Endothelial cell of hepatic sinusoid (primary cell): Measurements from ENCODE around the gene CNOT11.
"Not testable (repeated sequence)": the region's sequence is repeated elsewhere in the genome, so short reads cannot be mapped to it uniquely, and the experiment has no call there.

ENCODE experiments used
- in situ Hi-C: cut with HindIII; loops from 2 replicates; pipeline ENCODE4 v1.10.0; 2017; ENCODE audit warnings: low sequenced_read_pairs

Gene CNOT11

DNA sequence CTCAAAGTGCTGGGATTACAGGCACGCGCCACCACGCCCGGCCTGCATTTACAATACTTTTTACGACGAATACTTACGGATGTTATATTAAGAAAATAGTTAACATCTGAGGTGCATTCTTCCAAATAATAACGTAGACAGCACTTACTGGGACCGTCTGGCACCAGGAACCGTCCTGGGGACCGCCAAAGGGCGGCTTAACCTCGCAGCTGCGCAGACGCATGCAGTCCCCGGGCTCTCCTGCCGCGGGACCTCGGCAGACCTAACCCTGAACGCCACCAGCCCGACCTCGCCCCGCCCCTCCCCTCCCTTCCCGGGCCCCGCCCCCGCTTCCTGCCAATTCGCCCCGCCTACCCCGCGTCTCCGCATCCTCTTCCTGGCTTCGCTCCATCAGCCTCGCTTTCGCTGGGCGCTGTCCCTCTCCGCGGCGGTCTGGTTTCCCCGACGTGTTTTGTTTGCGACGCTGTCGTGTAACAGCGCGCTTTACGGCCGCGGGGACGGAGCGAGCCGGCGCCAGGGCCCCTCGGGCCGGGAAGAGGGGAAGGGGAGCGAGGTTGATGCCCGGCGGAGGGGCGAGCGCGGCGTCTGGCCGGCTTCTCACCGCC, at the start of gene CNOT11:
Gene CNOT11 (plus strand): TSS at position 479 of the 605 bp plus-strand sequence. CDS start 79 bp downstream, at position 558.
- in situ Hi-C loops = no loop called here

DNA sequence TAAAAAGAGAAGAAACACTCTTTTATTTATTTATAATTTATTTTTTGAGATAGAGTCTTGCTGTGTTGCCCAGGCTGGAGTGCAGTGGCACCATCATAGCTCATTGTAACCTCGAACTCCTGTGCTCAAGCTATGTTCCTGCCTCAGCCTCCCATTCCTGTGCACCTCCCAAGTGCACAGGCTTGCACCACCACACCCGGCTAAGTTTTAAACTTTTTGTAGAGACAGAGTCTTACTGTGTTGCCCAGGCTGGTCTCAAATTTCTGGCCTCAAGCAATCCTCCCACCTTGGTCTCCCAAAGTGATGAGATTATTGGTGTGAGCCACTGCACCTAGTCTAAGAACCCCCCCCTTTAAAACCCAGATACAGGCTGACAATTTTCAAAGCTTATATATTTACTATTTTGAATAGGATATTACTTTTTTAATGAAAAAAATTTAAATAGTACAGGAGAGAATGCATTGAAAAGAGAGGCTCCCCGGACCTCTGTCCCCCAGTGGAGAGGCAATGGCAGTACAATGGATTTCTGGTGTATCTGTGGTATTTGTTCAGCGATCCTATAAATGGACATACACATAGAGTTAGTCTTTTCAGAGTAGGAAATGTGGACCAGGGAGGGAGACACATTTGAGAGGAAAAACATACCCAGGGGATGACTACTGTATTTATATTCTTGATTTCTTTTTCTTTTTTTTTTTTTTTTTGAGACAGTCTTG, 48.1 kb upstream of the CNOT11 start:
- in situ Hi-C loops = loop anchor here (5.0 kb wide), 1 partner anchor 177 kb away; no protein-coding TSS in a partner anchor

DNA sequence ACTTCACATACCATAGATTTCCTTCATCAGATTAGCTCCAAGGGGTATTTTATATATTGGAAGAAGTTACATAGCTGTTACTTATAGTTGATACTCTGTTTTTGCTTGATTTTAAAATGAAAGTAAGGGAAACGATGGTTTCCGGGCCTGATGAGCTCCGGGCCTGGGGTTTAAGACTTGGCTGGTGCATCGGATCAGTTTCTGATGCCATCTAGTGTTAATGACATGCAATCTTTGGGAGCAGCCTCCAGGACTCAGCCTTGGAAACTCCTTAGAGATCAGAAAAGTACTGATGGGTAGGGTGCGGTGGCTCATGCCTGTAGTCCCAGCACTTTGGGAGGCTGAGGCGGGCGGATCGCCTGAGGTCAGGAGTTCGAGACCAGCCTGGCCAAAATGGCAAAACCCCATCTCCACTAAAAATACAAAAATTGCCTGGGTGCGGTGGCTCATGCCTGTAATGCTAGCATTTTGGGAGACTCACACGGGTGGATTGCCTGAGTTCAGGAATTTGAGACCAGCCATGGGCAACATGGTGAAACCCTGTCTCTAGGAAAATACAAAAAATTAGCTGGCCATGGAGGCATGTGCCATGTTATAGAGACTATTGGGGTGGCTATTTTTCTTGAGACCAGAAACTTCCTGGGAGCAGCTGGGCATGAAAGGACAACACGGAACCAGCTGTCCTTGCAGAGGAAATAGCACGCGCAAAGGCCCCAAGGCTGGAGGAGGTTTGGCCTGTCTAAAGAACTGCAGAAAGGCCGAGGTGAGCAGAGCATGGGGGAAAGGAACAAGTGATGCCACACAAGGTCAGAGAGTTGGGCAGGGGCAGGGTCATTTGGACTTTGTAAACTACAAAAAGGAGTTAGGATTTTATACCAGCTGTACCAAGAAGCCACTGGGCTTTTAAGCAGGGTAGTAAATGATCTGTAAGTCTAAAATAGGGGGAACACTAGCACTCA, 46.9 kb upstream of the CNOT11 start:
- in situ Hi-C loops = no loop called here

DNA sequence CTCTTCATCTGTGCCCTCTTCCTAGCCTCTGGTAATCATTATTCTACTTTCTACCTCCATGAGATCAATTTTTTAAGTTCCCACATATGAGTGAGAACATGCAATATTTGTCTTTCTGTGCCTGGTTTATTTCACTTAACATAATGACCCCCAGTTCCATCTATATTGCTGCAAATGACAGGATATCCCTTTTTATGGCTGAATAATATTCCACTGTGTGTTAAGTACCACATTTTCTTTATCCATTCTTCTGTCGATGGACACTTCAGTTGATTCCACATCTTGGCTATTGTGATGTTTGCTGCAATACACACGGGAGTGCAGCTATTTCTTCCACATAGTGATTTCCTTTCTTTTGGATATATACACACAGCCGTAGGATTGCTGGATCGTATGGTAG, 43.9 kb upstream of the CNOT11 start:
- in situ Hi-C loops = no loop called here

DNA sequence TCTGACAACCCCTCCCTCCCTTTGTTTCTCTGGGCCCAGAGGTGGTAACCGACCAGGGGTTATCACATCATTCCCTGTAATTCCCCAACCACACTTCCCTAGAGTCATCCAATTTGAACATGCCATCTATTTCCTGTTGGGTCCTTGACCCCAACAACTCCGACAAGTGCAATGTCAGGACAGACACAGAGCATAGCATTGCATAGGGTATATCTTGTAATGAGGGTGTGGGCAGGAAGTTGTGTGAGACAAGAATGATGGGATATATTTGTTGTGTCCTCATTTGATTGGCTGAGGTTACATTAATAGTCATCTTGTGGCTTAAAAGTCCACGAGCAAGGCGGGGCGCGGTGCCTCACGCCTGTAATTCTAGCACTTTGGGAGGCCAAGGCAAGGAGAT, 33.4 kb upstream of the CNOT11 start:
- in situ Hi-C loops = no loop called here

DNA sequence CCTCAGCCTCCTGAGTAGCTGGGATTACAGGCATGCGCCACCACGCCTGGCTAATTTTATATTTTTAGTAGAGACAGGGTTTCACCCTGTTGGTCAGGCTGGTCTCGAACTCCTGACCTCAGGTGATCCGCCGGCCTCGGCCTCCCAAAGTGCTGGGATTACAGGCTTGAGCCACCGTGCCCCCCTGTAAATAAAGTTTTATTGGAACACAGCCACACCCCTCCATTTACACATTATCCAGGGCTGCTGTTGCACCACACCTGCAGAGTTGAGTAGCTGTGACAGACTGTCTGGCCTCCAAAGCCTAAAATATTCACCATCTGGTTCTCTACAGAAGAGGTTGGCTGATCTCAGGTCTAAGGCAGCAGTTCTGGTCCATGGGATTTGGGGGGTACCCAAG, 32.6 kb upstream of the CNOT11 start:
- in situ Hi-C loops = not testable (repeated sequence)

DNA sequence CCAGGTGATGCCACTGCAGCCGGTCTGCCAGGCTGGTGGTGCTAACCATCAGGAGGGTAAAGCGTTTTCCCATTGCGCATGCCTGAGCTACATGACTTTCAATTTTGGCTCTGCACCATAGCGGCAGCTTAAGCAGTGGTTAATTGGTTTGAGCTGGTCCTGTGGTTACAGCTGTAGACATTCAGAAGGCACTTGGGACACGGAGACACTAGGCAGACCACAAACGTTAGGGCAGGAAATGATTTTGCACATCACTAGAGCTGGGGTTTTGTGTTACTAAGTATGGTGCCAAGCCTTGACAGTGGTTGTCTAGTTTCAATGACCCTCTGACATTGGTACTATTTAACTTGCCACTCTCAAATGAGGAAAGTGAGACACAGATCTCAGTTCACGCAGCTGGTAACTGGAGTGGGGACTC, 28.9 kb upstream of the CNOT11 start:
- in situ Hi-C loops = no loop called here

DNA sequence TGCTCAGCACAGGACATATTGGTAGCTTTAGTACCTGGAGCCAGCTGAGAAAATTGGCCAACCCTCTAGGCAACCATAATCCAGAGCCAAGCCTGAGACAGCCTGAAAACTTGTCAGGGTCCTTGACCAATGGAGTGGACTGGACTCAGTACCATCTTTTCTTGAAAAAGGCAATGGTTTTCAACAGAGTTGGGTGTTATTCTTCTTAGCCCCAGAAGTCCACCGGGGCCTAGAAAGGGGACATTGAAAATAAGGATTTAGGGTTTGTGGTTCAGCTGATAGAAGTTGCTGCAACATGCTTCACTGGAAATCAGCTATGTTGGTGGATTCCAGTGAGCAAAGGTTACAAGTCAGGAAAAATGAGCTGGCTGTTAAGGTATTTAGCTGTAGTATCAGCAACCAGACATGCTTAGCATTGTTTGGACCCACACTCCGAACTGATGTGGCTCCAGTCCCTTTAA, 22.1 kb upstream of the CNOT11 start:
- in situ Hi-C loops = no loop called here

DNA sequence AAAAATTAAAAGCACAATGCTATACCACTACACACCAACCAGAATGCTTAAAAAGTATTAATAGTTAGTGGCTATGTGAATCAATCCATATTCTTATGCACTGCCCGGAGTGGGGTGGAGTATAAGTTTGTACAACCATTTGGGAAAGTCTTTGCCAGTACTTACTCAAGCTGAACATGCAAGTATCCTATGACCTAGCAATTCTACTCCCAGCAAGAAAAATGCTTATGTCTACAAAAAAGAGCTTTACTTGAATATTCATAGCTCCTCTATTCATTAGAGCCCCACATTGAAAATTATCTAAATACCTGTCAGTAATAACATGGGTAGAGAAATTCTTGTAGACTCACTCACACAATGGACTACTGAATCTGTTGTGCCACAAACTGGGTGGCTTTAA, 21.4 kb upstream of the CNOT11 start:
- in situ Hi-C loops = no loop called here

DNA sequence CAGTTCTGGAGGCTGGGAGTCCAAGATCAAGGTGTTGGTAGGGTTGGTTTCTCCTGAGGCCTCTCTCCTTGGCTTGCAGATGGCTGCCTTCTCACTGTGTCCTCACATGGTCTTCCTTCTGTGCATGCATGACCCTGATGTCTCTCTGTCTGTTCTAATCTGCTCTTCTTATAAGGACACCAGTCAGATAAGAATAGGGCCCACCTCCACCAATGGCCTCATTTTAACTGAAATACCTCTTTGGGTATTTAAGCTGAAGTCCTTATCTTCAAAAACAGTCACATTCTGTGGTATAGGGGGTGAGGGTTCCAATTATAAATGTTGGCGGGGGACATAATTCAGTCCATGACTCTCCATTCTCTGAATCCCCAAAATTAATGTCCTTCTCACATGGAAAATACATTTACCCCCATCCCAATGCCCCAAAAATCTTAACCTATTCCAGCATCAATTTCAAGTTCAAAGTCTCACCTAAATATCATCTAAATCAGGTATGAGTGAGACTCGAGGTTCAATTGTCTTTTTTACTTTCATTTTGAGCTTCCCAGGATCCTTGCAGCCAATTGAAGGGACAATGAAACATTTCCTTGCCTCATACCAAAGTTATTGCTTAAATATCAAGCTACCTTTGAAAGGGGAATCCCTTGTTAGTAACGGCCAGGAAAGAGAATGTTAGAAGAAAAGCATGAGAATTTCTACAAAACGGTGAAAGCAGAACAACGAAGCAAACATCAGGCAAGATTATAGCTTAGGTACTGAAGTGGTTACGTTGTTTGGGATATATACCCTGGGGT, 20.6 kb upstream of the CNOT11 start:
- in situ Hi-C loops = no loop called here

DNA sequence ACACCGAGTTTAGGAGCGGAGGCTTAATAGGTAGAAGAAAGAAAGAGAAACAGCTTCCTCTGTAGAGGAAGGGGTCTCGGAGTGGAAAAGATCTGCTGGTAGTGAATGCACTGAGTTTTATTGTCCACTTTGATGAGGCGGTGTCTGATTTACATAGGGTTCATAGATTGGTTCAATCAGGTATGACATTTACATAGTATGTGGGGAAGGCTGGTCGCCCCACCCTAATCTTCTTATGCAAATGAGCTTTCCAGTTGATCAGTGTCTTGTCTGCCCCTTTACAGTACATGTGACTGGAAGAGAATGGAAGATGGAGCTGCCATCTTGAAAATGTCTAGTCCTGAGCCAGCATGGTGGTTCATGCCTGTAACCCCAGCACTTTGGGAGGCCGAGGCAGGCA, 19.9 kb upstream of the CNOT11 start:
- in situ Hi-C loops = no loop called here

DNA sequence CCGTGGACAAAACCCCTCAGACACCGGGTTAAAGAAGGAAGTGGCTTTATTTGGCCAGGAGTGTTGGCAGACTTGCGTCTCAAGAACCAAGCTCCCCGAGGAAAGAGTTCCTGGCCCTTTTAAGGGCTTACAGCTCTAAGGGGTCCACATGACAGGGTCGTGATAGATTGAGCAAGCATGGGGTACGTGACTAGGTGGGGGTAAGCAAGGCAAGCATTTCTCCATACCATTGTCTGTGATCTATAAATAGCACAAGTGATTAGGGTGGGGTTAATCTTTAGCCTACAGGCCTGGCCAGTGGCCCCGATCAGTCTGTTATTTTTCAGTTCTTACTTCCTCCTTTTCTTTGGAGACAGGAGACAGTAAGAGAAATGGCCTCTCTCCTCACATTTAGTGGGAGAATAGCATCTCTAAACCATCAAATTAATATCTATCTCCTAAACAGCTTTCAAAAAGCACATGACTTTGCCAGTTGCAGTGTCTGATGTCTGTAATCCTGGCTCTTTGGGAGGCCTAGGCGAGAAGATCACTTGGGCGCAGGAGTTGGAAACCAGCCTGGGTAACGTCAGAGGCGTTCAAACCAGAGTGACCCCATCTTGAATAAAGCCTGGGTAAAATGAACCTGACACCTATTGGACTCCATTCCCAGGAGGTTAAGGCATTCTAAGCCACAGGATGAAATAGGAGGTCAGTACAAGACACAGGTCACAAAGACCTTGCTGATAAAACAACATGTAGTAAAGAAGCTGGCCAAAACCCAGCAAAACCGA, 18.3 kb upstream of the CNOT11 start:
- in situ Hi-C loops = no loop called here

DNA sequence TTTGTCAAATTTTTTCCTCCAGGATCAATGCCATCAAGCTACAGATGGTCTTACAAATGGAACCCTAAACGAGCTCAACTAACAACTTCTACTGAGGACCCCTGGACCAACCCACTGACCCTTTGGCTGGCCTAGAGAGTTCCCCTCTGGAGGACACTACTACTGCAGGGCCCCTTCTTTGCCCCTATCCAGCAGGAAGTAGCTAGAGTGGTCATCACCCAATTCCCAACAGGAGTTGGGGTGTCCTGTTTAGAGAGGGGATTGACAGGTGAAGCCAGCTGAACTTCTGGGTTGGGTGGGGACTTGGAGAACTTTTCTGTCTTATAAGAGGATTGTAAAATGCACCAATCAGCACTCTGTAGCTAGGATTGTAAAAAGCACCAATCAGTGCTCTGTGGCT, 16.7 kb upstream of the CNOT11 start:
- in situ Hi-C loops = not testable (repeated sequence)

DNA sequence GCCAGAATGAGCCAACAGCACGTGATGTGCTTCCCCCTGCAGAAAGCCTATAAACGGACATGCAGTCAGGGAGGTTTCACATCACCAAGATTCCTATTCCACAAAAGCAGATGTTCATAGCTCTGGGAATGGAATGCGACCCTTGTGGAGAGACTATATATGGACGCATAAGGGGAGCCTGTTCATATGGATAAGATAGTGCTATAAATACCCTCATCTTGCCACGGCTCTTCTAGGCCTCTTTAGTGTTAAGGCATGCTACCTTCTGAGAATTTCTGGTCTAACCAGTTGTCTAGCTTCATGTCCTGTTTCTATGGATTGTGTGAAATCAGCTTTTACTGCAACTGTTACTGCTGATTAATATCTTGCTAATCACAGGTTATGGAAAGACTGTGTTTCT, 14.7 kb upstream of the CNOT11 start:
- in situ Hi-C loops = not testable (repeated sequence)

DNA sequence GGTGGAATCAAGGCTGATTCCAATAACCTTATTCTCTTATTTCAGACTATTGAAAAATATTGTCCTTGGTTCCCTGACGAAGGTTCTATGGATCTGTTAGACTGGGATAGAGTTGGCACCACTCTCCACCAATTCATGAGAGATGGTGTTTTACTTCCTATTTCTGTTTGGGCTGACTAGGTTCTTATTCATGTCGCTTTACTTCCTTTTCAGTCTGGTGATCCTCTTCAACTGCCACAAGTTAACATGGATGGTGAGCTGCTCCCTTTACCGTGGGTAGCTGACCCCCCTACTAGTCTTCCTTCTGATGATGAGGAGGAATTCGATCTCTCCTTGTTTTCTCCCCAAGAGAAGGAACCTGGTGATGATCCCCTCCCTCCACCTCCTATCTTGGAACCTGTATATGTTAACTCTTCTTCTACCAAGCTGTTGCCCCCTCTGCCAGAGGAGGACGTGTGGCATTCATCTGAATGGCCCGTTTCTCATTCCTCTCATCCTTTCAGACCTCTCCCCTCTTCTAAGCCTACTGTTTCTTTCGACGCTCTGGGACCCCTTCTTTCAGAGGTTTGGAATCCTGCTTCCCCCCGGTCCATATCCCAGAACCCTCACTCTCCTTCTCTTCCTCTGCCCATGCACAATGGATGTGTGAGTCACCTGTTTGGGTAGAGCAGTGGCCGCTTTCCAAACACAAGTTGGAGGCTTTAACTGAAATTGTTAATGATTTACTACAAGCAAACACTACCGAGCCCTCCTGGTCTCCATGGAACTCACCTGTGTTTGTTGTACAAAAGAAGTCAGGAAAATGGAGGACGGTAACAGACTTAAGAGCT, 13.5 kb upstream of the CNOT11 start:
- in situ Hi-C loops = no loop called here

DNA sequence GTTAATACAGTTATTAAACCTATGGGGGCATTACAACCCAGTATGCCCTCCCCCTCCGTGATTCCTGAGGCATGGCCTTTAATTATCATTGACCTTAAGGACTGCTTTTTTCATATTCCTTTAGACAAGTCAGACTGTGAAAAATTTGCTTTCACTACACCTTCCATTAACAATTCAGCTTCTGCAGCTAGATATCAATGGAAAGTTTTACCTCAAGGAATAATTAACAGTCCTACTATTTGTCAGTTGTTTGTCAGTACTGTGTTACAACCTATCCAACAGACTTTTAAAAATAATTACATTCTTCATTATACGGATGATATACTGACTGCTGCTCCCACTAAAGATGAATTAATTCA, 12.9 kb upstream of the CNOT11 start:
- in situ Hi-C loops = not testable (repeated sequence)

DNA sequence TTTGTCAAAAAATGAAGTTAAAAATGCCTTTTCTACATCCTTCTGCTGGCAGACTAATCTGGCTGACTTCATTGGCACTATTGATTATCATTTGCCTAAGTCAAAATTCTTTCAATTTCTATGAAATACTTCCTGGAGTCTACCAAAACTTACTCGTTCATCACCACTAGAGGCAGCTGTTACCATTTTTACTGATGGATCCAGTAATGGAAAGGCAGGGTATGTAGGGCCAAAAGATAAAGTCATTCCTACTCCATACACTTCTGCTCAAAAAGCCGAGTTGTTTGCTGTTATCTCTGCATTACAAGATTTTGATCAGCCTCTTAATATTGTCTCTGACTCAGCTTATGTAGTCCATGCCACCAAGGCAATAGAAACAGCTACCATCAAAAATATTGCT, 12.0 kb upstream of the CNOT11 start:
- in situ Hi-C loops = not testable (repeated sequence)

DNA sequence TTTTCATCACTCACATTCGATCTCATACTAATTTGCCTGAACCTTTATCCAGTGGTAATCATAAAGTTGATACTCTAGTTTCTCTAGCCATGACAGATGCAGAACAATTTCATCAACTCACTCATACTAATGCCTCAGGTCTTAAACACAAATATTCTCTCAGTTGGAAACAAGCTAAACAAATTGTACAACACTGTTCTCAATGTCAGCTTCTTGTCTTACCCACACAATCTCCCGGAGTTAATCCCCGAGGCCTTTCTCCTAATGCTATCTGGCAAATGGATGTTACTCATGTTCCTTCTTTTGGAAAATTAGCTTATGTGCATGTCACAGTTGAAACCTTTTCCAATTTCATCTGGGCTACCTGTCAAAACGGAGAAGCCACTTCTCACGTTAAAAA, 11.5 kb upstream of the CNOT11 start:
- in situ Hi-C loops = no loop called here

DNA sequence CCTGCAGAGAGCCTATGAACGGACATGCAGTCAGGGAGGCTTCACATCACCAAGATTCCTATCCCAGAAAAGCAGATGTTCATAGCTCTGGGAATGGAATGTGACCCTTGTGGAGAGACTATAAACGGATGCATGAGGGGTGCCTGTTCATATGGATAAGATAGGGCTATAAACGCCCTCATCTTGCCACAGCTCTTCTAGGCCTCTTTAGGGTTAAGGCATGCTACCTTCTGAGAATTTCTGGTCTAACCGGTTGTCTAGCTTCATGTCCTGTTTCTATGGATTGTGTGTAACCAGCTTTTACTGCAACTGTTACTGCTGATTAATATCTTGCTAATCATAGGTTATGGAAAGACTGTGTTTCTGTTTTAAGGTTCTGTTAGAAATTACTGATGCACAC, 8.3 kb upstream of the CNOT11 start:
- in situ Hi-C loops = not testable (repeated sequence)
